ENCODE data around the gene PARD3B. TPM values are rescaled to one million over a fixed set of nuclear protein-coding genes. Genes with fewer than 3 reads are reported as not detected.

PARD3B gene
- total RNA-seq, 1 experiment from 2014 or later = 10.1 TPM

DNA sequence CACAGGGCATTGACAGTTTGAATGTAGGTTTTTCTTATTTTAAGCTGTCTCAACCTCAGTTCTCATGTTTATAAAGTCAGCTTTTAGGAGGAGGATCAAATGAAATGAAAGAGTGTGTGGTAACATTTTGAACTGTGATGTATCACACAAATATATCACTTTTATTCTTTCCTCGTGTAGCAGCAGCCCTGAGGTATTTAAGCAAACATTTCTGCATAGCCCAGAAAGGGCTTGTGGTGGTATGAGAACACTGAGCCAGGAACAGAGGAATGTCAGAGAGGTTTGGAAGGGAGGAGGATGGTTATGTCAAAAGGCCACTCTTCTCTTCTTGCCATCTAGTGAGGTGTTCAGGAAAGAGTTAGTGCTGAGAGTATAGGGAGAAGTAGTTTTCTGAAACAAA lies 150.2 kb downstream of the PARD3B start:
- no TSS peak for BruUV-seq (replicated peaks)
- H3K4me3 Mint-ChIP-seq (ENCODE audit: low read depth, unreplicated experiment) = no peak overlapping the region
- H3K4me1 Mint-ChIP-seq (ENCODE audit: low read depth, unreplicated experiment) = no peaks in the 10 kb centered on the region
- no peak overlapping the region for H3K27ac Mint-ChIP-seq (ENCODE audit: unreplicated experiment)
- no peaks in the 10 kb centered on the region for H3K27me3 Mint-ChIP-seq (ENCODE audit: unreplicated experiment)
- H3K36me3 Mint-ChIP-seq (ENCODE audit: insufficient read depth, unreplicated experiment) = no peaks in the 10 kb centered on the region
- no peaks in the 10 kb centered on the region for H3K9me3 Mint-ChIP-seq (ENCODE audit: low read depth, unreplicated experiment)
- DNase-seq = no peak
- intact Hi-C loops (cut with micrococcal nuclease; ENCODE audit: unreplicated experiment) = no loop called here
- TF ChIP-seq, protein P1, sequence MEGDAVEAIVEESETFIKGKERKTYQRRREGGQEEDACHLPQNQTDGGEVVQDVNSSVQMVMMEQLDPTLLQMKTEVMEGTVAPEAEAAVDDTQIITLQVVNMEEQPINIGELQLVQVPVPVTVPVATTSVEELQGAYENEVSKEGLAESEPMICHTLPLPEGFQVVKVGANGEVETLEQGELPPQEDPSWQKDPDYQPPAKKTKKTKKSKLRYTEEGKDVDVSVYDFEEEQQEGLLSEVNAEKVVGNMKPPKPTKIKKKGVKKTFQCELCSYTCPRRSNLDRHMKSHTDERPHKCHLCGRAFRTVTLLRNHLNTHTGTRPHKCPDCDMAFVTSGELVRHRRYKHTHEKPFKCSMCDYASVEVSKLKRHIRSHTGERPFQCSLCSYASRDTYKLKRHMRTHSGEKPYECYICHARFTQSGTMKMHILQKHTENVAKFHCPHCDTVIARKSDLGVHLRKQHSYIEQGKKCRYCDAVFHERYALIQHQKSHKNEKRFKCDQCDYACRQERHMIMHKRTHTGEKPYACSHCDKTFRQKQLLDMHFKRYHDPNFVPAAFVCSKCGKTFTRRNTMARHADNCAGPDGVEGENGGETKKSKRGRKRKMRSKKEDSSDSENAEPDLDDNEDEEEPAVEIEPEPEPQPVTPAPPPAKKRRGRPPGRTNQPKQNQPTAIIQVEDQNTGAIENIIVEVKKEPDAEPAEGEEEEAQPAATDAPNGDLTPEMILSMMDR (IDR thresholded peaks at IDR 0.05; ENCODE audit: unreplicated experiment) = no peak
- CTCF ChIA-PET = no interaction called here

DNA sequence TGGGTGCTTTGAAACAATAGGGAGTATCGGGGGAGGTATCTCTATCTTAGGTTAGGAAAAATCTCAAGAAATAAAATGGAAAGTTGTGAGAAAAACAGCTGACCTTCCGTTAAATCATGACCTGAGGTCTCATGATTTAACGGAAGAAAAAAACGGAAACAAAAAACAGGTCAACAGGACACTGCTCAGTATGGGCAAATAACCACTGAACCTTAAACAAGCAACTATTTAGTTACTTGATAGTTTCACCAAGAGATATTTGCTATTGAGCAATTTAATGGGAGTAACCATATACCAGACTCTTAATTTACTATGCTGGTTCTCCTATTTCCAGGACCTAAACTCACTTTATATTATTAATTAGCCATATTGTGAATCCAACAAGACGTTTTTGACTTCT lies 150.8 kb downstream of the PARD3B start:
- no peak overlapping the region for H3K27ac Mint-ChIP-seq (ENCODE audit: unreplicated experiment)
- H3K4me1 Mint-ChIP-seq (ENCODE audit: low read depth, unreplicated experiment) = no peaks in the 10 kb centered on the region
- CTCF ChIA-PET = no interaction called here
- BruUV-seq (replicated peaks) = no TSS peak
- no peak overlapping the region for H3K4me3 Mint-ChIP-seq (ENCODE audit: low read depth, unreplicated experiment)
- DNase-seq = no peak
- H3K27me3 Mint-ChIP-seq (ENCODE audit: unreplicated experiment) = no peaks in the 10 kb centered on the region
- no peaks in the 10 kb centered on the region for H3K36me3 Mint-ChIP-seq (ENCODE audit: insufficient read depth, unreplicated experiment)
- no peaks in the 10 kb centered on the region for H3K9me3 Mint-ChIP-seq (ENCODE audit: low read depth, unreplicated experiment)
- intact Hi-C loops (cut with micrococcal nuclease; ENCODE audit: unreplicated experiment) = no loop called here
- TF ChIP-seq, protein P1 (IDR thresholded peaks at IDR 0.05; ENCODE audit: unreplicated experiment) = no peak

DNA sequence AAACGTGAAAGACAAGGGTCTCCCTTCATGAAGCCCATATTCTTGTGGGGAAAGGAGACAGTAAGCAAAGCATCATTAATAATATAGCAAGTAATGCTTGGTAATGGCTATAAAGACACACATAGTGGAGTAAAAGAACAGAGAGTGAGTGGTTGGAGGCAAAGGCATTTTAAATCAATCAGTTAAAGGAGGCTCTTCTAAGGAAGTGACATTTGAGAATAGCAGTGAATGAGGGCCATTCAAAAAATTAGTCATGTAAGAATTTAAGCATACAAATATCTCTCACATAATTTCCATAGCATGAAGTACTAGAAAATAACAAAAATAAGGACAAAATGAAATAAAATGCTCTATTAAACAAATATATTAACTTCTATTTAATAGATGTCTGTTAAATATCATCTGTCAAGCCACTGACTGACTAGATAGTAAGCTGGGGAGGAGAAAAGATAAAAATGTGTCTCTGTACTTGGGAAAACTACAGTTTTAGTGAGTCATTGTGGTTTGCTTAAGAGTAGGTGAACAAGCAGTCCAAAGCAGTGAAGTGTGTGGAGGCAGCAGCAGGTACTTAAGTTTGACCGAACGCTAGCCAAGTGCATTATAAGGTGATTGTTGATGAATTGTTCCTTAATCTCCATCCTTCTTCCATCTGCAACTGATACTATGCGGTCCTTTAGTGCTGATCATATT lies 160.1 kb downstream of the PARD3B start:
- no TSS peak for BruUV-seq (replicated peaks)
- H3K4me1 Mint-ChIP-seq (ENCODE audit: low read depth, unreplicated experiment) = no peaks in the 10 kb centered on the region
- intact Hi-C loops (cut with micrococcal nuclease; ENCODE audit: unreplicated experiment) = no loop called here
- H3K4me3 Mint-ChIP-seq (ENCODE audit: low read depth, unreplicated experiment) = no peak overlapping the region
- no peaks in the 10 kb centered on the region for H3K27me3 Mint-ChIP-seq (ENCODE audit: unreplicated experiment)
- CTCF ChIA-PET = no interaction called here
- no peaks in the 10 kb centered on the region for H3K9me3 Mint-ChIP-seq (ENCODE audit: low read depth, unreplicated experiment)
- no peak for DNase-seq
- TF ChIP-seq, protein P1 (IDR thresholded peaks at IDR 0.05; ENCODE audit: unreplicated experiment) = no peak
- no peak overlapping the region for H3K27ac Mint-ChIP-seq (ENCODE audit: unreplicated experiment)
- peaks cover 5% of the 10 kb centered on the region for H3K36me3 Mint-ChIP-seq (ENCODE audit: insufficient read depth, unreplicated experiment)

DNA sequence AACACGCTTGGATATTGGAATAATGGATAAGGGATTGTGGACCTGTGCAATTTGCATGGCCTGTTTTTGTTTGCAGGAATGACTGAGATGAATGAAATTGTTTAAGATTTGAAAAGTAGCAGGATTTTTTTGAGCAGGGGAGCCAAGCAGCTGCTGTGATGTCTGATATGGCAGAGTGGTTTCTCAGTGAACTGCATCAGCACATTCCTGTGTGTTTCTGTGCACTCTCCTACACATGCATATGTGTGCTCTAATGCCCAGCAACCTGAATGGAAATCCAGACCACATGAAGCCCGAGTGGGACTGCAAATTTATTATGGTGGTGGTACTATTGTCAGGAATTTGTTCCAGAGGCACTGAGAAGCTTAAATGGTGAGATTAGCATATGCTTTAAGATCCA lies 161.7 kb downstream of the PARD3B start:
- Mint-ChIP-seq H3K36me3 (ENCODE audit: insufficient read depth, unreplicated experiment) (peaks cover 5% of the 10 kb centered on the region), H3K9me3 (ENCODE audit: low read depth, unreplicated experiment) (no peaks in the 10 kb centered on the region), H3K4me3 (ENCODE audit: low read depth, unreplicated experiment) (no peak overlapping the region), H3K4me1 (ENCODE audit: low read depth, unreplicated experiment) (no peaks in the 10 kb centered on the region), H3K27ac (ENCODE audit: unreplicated experiment) (no peak overlapping the region), H3K27me3 (ENCODE audit: unreplicated experiment) (no peaks in the 10 kb centered on the region)
- intact Hi-C loops (cut with micrococcal nuclease; ENCODE audit: unreplicated experiment) = no loop called here
- CTCF ChIA-PET = no interaction called here
- BruUV-seq (replicated peaks) = no TSS peak
- DNase-seq = no peak
- TF ChIP-seq, protein P1 (IDR thresholded peaks at IDR 0.05; ENCODE audit: unreplicated experiment) = no peak
